Measurements from ENCODE around the gene RAD51B.

Gene RAD51B

DNA sequence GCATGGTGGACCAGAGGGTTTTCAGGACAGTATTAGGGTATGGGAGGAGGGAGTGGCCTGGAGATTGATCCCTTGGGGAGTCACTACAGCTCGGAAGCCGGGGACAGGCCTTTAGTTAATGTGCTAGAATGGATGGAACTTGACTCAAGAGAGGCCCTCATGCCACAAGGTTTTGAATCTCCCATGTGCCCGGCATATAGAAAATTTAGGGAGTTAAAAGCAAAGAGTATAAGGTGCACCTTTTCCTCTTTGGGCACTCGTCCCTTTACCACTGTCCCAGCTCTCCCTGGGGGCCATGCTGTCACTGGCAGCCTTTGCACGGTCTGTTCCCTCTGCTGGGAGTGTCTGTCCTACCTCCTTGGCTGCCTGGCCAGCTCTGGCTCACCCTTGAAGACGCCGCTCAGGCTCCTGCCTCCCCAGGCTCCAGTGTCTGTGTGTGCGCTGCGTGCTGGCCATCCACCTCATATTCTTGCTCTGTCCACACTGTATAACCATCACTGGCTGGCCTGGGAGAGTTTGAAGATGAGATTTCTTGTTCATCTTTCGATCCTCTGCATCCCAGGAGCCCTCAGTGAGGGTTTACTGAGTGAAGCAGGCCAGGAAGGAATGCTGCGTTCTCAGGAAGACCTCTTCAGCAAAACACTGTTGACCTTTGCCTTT, 811.9 kb downstream of the RAD51B start:
- DNase-seq (ENCODE audit: low read depth in 2 of 2), result no peak

DNA sequence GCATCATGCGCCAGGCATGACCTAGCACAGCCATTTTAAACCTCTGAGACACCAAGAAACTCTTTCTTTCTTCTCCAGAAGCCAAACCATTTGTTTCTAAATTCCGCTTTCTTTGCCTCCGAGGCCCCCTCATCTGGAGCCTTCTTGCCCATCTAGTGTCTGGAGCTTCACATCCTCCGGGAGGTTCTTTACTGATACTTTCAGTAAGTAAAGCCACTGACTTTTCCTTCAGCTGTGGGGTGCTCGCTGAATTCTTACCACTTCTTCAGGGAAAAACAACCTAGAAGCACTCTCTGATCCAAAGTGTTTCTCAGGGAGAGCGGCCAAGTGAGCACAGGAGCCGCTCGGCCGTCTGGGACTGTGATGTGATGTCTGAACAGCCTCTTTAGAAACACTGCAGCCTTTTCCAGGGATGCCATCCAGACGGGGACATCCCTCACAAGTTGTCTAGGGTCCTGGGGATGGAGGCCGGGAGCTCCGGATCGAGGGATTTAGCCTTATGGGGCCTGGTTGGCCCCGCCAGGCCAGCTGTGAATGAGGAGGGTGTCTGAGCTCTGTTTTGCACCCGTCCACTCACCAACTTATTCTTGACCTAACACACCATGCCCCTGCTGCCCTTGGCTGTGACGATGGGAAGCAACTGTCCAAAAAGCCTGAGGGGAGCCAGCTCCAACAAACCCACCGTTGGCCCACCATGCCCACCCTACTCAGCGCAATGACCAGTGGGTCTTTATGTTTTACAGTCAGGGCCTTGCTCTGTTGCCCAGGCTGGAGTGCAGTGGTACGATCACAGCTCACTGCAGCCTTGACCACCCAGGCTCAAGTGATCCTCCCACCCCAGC, 812.7 kb downstream of the RAD51B start:
- no peak for DNase-seq (ENCODE audit: low read depth in 2 of 2)

DNA sequence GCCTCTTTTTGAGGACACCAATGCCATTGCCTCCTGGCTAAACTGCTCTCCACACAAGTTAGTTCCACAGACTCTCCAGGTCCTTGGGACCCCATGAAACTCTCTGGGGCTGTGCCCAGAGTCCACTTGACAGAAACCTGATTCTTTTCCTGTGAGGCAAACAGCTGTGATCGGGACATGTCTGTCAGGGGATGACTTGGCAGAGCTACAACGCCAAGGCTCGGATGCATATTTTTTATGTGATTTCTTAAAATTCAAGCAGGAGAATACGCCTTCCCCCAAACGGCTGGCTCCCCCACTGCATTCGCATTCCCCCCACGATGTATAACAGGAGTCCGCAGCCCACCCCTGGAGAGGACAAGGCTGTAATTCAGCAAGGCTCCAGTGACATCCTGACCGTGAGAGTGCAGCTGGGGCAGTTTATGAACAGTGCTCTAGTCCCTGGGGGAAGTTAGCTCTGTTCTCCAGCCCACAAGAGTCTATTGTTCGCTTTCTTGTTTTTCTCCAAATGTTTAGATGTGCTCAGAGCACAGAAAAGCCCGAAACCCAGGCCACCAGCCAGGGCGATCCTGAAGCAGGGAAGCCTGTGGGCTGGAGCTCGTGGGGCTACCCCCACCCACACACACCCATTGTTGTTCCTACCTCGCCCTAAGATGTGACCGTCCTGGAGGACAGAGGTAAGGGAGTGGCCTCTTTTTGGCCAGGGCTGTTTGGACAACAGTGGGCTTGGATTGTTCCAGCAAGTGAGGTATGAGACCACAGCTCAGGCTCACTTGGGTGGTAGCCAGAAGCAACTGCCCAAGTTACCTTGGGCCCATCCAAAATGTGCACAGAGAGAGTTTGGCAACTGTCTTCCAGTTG, 813.8 kb downstream of the RAD51B start:
- DNase-seq (ENCODE audit: low read depth in 2 of 2), result no peak

DNA sequence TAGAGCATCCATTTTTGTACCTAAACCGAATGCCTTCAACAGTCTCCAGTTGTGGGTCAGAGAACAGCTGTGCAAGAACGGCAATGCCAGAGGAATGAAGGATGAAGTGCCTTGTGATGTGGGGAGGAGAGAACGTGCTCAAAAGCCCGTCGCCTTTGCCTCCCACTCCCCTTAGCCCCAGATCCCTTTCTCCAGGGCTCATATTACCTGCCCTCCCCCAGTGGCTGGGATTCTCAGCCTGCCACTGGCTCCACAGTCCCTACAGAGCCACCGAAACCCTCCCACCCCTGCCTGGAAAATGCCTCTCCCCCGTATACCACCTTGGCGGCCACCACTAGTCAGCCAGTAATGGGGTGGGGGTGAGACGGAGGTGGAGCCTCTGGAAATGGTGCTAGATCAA, 814.8 kb downstream of the RAD51B start:
- DNase-seq (ENCODE audit: low read depth in 2 of 2), result no peak

DNA sequence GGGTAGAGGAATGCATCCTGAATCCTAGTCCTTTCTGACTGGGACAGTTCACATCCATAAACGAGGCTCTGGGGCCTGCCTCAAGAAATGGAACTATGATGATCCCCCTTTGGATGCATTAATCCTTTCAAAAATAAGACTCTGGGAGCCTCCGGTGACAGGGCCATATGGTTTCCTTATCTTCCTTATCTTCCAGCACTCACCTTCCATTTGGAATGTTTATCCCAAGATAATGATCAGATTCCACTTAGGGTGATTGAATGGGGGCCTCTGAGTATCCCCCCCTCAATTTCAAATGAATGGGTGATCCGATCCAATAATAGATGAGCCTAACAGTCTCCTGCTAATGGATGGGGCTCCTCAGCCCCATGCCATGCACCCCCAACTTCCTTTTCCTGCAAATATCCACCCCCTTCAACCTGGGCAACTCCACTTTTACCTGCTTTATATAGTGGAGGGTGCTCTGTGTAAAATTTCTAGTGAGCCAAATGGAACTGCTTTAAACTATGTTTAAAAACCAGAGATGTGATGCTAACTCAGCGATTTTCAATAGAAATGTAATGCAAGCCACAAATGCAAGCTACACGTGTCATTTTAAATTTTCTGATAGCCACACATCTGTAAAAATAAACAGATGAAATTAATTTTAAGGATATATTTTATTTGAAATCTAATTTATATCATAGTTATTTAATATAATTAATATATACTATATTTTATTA, 815.5 kb downstream of the RAD51B start:
- DNase-seq (ENCODE audit: low read depth in 2 of 2), result no peak

DNA sequence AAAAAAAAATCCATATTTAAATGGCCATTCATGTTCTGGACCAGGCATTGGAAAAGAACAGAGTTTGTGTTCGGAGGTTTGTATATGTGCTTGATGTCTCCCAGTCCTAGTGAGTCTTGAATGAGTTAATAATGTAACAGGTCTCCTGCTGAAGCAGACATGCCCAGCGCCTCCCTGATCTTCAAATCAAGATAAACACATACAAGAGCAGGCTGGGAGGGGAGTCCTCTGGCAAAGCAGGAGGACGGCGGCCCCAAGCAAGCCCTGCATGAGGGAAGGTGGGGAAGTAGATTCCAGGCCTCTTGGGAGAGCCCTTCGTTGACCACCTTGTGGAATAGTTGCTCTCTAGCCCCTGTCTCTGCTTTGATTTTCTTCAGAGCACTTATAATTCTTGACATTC, 817.0 kb downstream of the RAD51B start:
- DNase-seq (ENCODE audit: low read depth in 2 of 2), result no peak

DNA sequence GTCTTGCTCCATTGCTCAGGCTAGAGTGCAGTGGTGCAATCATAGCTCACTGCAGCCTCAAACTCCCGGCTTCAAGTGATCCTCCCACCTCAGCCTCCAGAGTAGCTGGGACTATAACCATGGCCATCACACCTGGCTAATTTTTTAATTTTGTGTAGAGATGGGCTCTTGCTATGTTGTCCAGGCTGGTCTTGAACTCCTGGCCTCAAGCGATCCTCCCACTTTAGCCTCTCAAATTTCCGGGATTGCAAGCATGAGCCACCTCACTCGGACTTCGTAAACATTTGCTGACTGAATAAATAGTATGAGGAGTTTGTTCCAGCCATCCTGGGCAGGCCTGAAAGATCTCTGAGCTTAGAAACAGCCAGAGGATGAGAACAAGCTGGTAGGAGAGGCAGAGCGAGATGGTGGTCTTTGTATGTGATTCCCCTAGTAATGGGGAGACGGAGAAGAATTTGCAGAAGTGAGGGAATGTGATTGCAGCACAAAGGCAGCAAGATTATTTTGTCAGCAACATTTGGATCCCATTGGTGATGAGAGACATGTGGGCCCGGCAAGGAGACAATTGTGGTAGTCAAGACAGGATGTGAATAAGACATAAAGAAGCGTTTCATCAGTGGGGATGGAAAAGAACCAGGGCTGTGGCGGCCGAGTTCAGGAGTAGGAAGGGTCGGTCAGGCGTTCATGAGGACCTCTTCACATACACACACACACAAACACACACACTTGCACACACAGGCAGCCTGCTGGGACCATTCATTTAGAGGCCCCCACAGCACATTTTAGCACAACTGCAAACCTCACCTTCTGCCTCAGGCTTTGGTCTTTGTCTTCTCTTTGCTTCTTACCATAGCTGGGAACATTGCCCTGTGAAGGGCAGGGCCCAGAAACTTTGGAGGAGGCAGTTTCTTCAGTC, 817.8 kb downstream of the RAD51B start:
- no peak for DNase-seq (ENCODE audit: low read depth in 2 of 2)

DNA sequence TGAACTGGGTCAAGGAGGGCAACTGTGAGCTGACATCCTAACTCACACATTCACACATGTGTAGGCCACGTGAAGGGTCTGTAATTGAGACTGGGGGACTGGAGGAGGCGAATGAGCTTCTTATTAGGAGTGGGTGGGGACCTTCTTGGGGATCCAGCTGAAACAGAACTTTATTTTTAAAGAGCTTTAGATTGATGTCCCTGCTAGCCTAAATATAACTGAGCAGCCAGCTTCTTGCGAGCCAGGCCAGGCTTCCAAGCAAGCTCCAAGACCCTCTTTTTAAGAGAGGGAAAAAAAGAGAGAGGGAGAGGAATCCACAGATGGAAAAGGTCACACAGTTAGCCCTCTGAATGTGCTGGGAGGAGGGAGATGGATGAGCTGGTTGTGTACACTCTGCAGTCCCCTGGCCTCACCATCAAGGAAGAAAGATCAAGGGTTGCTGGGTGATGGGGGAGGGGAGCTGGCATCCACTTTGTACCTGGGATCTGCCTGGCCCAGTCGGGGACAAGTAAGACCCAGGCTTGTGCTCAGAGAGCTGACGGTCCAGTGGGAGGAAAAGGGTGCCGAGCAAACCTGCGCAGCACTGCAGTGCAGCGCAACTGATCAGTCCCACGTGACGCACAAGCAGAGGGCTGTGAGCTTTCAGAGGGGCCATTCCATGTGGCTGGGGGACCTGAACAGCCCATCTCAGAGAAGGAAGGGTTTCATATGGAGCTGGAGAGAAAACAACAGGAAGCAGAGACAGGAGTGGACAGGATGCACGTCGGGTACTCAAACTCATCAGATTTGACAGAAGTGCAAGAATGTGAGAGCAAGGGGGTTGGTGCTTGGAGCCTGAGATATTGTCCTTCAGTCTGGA, 818.8 kb downstream of the RAD51B start:
- DNase-seq (ENCODE audit: low read depth in 2 of 2), result no peak

DNA sequence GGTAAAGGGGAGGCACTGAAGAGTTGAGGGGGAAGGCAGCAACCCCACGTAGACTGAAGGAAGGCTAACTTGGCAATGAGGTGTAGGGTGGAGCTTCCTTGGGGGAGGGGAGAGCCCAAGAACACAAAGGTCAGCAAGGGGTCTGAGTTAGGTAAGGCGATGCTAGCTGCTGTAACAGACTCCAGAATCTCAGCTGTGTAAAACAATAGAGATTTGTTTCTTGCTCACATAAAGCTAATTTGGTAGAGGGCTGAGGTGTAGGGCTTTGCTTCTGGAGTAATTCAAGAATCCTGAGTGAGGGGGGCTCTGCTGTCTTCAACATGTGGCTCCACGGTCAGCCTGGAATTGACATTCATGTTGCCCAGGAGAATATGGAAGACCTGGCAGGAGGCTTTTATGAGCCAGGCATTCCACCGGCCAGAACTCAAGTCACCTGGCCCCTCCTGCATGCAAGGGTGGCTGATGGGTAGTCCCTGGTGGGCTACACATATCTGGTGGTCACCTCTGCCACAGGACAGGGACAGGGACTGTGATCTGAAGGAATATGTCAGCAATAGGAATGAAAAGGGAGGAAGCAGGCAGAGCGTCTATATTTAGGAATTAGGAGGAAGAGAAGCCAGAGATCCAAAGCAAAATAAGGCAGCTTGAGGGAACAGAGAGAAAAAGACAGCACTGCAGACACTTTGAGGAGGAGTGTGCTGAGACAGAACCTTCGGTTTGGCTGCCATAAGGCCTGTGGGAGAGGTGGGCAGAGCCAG, 819.6 kb downstream of the RAD51B start:
- DNase-seq (ENCODE audit: low read depth in 2 of 2), result no peak

DNA sequence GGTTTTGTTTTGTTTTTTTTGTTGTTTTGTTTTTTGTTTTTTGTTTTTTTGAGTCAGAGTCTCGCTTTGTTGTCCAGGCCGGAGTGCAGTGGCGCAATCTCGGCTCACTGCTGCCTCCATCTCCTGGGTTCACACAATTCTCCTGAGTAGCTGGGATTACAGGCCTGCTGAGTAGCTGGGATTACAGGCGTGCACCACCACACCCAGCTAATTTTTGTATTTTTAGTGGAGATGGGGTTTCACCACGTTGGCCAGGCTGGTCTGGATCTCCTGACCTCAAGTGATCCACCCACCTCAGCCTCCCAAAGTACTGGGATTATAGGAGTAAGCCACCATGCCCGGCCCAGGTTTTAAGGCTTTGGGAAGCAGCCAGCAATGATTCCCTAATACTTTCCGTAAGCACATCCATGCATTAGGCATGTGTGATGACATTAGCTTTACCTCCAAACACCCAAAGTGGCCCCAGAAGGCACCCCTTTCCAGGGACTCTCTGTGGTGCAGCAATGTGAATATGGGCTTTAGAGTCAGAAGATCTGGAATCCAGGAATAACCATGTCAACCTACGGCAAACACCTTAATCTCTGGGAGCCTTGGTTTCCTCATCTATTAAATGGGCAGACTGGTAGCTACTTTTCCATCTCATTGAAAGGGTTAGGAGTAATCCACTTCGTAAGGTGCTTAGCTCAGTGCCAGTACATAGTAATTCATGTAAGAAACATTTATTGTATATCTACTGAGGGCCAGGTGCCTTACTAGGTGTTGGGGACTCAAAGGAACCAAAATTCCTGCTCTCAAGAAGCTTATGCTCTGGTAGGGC, 820.4 kb downstream of the RAD51B start:
- DNase-seq (ENCODE audit: low read depth in 2 of 2), result no peak

DNA sequence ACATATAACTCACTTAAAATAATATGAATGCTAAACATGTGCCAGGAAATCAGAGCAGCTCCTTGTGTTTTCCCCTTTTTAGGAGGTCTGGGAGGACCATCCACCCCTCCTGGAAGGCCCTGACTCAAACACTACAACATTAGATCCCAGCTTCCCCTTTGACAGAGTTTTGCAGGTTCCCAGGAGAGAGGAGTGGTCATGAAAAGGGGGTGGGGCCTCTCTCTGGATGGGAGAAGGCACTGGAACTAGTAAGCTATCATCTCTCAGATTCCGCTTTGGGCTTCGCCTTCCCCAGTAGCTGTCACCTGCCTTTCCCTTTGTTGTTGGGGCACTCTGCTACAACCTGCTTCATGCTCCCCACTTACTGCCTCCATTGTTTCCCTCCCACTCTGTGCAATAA, 824.1 kb downstream of the RAD51B start:
- no peak for DNase-seq (ENCODE audit: low read depth in 2 of 2)

DNA sequence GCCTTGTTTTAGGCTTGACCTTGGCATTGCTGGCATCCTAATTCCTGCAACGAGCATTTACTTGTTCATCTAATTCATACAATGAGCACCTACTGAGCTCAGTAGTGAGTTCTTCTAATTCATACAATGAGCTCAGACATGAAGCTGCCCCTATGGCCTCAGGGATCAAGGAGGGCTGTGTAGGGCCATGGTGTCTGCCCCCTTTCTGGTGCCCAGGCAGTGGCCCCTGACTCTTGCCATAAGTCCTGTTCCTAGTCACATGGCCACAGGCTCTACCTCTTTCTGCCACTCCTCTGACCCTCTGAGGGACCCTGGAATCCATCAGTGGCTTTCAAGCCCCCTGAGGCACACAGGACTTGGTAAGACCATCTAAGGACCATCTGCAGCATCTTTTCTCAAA, 824.5 kb downstream of the RAD51B start:
- no peak for DNase-seq (ENCODE audit: low read depth in 2 of 2)

DNA sequence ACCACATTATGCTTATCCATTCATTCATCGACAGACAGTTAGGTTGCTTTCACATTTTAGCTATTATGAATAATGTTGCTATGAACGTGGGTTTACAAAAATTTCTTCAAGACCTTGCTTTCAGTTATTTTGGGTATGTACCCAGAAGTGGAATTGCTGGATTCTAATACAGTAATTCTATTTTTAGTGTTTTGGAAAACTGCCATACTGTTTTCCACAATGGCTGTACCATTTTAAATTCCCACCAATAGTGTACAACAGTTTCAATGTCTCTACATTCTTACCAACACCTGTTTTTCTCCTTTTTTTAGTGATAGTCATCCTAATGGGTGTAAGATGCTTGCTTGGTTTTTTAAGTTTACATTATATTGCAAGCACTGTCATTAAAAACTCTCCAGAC, 825.8 kb downstream of the RAD51B start:
- DNase-seq (ENCODE audit: low read depth in 2 of 2), result no peak

DNA sequence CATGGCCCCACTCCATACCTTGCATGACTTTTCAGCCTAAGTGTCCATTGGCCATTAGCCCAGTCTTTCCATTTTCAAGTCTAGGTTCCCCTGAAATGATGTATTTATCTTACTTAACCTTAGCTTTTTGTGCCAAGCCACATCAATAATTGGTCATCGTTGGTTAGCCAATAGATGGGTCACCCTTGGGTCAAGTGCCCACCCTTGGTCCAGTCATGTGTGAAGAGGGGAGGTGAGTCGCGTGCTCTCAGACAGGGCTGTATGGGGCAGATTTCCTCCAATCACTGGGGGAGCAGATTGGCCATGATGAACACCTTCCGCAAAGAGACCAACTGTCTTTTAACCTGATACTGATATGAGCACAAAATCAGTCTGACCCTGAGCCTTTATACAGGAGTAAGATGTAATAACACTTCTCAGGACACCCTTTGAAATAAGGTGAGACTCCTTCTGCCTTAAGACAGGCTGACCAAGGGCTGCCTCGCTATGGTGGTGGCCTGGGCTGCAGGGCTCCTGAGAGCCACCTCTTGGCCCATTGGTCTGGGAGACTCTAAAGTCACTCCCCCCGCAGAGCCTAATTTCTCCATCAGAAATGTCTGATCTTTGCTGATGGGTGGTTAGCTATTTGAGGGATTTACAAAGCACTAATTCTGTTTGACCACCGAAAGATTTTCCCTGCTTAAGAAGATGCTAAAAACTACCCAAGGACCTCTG, 830.1 kb downstream of the RAD51B start:
- no peak for DNase-seq (ENCODE audit: low read depth in 2 of 2)

DNA sequence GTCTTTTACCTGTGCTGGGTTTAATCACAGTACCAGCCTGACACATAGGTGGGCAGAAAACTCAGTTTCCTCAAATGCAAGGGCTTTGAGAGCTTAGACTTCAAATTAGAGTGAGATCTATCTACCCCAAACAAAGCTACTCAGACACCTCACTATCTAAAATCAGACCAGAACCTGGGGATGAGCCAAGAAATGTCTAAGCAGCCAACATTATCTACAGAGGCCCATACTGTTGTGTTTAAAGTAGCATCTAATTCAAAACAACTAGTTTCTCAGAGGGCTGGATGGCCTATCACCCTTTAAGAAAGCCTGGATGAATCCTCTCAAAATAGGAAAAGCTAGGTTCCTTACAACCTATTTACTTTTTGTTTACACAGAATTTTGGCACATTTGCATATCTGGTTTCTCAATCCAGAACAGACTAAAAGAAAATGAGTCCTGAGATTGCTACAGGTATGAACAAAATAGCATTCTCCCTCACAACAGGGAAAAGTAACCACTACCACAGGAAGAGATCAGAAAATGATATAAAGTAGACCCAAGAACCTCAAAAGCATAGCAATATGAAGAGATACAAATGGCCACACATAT, 830.9 kb downstream of the RAD51B start:
- DNase-seq (ENCODE audit: low read depth in 2 of 2), result no peak

DNA sequence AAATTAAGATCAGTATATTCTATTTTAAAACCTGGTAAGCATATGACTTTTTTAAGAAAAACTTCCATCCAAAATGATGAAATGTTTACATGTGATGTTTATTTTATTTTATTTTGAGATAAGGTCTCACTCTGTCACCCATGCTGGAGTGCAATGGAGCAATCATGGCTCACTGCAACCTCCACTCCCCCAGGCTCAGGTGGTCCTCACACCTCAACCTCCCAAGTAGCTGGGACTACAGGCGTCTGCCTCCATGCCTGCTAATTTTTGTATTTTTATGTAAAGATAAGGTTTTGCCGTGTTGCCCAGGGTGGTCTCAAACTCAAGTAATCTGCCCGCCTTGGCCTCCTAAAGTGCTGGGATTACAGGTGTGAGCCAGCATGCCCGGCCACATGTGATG, 831.5 kb downstream of the RAD51B start:
- no peak for DNase-seq (ENCODE audit: low read depth in 2 of 2)
